HG03457 (cell line): ENCODE data around the gene HS3ST4.

Experiments used
- ATAC-seq: cut with Tn5 transposase; IDR thresholded peaks from one replicate; pipeline ENCODE4 v1.9.1; 2021; ENCODE audit warnings: moderate number of reproducible peaks; ENCODE audit not compliant: unreplicated experiment

The HS3ST4 gene

DNA sequence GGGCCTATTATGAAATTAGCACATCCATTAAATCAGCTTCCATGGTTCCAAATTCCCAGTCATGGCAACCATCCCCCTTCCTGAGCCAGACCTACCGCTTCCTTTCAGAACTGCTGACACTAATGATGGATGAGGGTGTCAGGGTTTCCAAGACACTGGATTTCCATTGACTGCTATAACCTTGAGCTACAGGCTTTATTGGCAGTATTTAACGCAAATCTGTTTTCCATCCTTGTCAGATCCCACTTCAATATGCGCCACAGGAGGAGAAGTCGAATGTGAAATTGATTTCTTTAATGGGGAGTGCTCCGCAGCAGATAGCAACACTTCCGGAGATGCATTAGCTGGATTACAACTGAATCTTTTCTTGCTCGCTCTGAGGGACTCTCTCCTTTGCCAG is 197.1 kb downstream of the HS3ST4 start:
- ATAC-seq, result no peak

DNA sequence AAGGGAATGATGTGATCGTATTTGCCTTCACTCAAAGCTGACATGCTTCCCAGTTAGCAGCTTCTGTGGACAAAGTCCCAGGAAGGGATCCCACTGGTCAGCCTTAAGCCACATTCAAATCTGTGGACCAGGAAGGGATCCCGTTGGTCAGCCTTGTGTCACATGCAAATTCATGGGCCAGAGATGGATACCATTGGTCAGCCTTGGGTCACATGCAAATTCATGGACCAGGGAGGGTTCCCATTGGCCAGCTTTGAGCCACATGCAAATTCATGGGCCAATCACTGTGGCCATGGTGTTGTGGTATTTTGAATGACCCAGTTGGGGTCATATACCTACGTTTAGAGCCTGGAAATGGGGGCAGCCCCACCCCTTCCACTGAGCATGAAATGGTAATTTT is 201.6 kb downstream of the HS3ST4 start:
- ATAC-seq, result no peak

GRCh38 chr16:25894093-25894492 is 202.3 kb downstream of the HS3ST4 start:
- ATAC-seq, result no peak

DNA sequence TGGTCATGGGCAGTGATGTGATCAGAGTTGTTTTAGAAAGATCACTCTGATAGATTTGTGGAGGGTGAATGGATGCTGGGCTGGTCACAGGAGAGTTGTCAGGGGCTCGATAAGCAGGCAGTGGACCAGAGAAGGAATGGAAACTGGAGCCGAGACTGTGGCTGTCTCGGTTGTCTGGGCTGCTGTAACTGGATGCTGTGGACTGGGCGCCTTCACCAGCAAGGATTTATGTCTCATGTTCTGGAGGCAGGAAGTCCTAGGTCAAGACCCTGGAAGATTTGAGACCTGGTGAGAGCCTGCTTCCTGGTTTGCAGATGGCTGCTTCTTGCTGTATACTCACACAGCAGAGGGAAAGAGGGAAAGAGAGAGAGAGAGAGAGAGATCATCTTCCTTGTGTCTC is 203.6 kb downstream of the HS3ST4 start:
- ATAC-seq, result no peak

DNA sequence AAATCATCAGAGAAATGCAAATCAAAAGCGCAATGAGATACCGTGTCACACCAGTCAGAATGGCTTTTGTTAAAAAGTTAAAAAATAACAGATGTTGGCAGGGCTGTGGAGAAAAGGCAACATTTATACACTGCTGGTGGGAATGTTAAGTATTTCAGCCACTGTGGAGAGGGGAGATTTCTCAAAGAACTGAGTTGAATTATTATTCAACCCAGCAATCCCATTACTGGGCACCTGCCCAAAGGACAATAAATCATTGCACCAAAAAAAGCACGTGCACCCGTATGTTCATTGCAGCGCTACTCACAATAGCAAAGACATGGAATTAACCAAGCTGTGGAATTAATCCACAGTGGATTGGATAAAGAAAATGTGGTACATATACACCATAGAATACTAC is 204.7 kb downstream of the HS3ST4 start:
- ATAC-seq, result no peak

GRCh38 chr16:25897702-25898101 is 205.9 kb downstream of the HS3ST4 start:
- ATAC-seq, result no peak

GRCh38 chr16:25905810-25906209 is 214.1 kb downstream of the HS3ST4 start:
- no peak for ATAC-seq

- ATAC-seq, result no peak
Observed at GRCh38 chr16:25910971-25911370, 219.2 kb downstream of the HS3ST4 start.

- no peak for ATAC-seq
Observed at GRCh38 chr16:25912321-25912720, 220.6 kb downstream of the HS3ST4 start.

DNA sequence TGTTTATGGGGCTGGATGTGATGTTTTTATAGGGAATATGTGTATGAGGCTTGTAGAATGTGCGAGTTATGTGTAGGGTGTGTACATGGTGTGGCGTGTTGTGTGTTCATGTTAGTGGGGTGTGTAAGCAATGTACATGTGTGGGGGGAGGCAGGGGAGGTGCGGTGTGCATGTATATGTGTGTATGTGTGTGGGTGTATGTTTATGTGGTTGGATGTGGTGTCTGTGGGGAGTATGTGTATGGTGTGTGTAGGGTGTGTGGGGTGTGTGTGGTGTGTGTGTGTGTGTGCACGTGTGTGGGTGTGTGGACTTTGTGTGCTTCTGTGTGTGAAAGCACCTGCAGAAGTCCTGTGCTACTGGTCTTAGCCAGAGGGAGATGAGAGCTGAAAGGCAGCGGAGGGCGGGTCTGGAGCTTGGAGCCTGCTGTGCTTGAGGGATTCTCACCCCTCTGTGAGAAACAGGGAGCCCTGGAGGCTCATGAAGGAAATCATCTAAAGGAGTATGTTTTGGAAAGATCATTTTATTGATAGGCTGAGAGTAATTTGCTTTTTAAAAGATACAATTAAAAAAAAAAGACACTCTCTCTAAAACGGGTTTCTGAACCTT is 222.7 kb downstream of the HS3ST4 start:
- no peak for ATAC-seq

GRCh38 chr16:25916037-25916436 is 224.3 kb downstream of the HS3ST4 start:
- no peak for ATAC-seq

DNA sequence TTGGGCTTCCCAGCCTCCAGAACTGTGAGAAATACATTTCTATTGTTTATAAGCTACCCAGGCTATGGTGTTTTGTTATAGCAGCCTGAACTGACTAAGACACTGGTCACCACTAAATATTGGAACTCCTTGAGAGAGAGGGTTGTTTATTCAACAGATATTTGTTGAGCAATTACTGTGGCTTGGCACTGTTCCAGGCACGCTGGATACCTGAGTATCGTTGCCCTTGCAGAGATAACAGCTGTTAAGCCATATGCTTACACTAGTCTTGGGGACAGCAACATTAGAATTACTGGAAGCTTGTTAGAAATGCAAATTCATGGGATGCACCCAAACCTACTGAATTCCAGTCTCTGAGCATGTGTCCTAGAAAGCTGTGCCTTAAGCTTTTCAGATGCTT is 230.7 kb downstream of the HS3ST4 start:
- no peak for ATAC-seq

DNA sequence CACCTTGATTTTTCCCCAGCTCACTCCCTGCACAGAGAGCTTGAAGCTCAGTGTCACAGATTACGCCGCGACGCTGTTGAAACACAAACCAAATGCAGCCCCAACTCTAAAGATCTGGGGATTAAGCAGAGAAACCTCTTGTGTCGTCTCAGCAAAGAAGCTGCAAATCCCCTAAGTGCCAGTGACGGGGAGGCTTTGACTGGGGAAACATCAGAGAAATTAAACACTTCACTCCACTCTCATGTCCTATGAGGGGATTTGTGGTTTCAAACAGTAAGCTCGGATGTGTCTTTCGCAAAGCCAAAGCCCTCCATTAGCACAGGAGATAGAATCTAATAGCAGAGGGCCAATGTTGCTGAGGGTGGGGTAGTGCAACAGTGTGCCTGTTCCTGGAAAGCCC is 233.7 kb downstream of the HS3ST4 start:
- no peak for ATAC-seq

- ATAC-seq, result no peak
Observed at GRCh38 chr16:25931473-25932035, 239.8 kb downstream of the HS3ST4 start.

GRCh38 chr16:25941800-25942499 is 250.2 kb downstream of the HS3ST4 start:
- ATAC-seq, result no peak

- ATAC-seq, result no peak
Observed at GRCh38 chr16:25950586-25951281, 259.0 kb downstream of the HS3ST4 start.

- ATAC-seq, result no peak
Observed at GRCh38 chr16:25951999-25952398, 260.2 kb downstream of the HS3ST4 start.

DNA sequence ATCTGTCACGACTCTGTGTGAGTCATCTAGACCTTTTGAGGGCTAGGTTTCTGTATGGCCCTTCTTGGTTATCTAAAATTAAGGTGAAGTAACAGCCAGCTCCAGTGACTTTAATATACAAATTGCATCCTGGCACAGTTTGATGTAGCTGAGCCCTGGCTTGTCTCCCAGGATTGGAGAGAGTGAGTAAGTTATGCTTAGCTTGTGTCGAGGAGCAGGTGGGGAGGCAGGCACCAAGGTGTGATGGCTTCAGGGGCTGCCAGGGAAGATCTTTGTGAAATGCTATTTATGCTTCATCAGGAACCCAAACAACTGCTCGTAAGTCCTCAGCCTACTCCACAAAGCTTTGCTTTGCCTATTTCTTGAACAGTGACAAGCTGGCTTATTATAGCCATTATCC is 261.2 kb downstream of the HS3ST4 start:
- ATAC-seq, result no peak

GRCh38 chr16:25957707-25958106 is 265.9 kb downstream of the HS3ST4 start:
- no peak for ATAC-seq

- no peak for ATAC-seq
Observed at GRCh38 chr16:25959221-25959620, 267.5 kb downstream of the HS3ST4 start.

DNA sequence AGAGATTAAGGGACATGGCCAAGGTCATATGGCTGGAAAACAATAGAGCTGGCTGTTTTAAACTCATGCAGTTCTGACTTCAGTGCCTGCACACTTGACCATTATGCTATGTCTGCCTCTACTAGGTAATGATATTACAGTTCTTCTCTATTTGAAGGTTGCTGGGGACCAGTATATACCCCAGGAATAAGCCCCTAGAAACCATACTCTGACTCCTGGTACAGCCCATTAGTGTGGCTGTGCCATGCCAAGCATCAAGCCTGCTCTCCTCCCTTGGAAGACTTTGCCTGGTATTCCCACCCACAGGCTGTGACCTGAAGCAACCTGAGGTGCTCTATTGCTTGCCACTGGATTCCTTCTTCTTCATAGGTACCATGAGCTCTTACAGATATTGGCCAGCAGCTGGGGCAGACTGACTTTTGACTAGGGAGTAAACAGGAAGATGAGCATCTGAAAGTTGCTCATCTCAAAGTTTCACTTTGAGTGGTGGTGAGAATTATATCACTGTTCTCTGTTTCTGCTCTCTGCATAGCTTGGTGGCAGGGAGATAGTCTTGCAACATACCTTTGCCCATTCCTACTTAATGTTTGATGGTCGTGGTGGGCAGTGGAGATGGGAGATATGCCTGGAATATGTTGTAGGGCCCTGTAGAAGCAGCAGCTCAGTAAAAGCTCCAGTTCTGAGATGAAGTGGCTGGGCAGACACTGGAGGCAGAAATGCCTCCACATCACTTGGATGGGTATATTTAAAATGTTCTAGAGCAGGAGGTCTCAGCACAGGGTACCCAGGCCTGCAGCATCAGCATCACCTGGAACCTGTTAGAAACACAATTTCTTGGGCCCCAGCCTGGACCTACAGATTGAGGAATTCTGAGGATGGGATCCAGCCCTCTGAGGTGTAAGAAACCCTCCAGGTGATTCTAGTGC is 274.7 kb downstream of the HS3ST4 start:
- peak; percentile 74 for ATAC-seq
